NB4 (cell line): ENCODE data around the gene SESTD1.

Experiments used
- CTCF ChIP-seq: IDR thresholded peaks from one replicate; pipeline ENCODE4 v1.5.1; 2012; ENCODE audit warnings: low read depth, low read length
- MYC ChIP-seq: IDR thresholded peaks from 2 replicates; pipeline ENCODE4 v1.6.1; 2011; ENCODE audit warnings: low read depth, low read length
- POLR2A ChIP-seq: IDR thresholded peaks from 2 replicates; pipeline ENCODE4 v1.6.1; 2011; ENCODE audit warnings: mild to moderate bottlenecking; ENCODE audit not compliant: insufficient read length; ENCODE audit errors: extremely low read depth

DNA sequence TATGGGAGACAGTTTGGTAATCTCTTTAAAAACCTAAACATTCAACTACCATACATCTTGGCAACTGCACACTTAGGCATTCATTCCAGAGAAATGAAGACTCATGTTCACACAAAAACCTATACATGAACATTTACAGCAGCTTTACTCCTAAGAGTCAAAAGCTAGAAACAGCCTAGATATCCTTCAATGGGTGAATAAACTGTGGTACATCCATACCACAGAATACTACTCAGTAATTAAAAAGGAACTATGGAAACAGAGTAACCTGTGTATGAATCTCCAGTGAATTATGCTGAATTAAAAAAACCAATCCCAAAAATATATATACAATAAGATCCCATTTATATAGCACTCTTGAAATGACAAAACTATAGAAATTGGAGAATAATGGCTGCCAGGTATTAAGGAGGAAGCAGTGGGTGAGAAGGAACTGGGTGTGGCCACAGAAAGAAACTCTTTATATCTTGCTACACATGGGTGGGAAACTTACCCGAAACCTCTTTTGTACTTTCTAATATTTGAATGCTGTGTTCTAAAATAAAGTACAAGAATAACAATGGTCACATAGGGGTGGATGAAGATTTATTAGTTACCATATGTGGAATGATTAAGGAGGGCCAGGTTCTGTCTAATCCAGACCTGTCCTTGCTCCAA lies 13.7 kb downstream of the SESTD1 start:
- TF ChIP-seq MYC (no peak), POLR2A (no peak), CTCF (no peak)
